ENCODE data around the gene CNPPD1.

- TF ChIP-seq, protein P1, sequence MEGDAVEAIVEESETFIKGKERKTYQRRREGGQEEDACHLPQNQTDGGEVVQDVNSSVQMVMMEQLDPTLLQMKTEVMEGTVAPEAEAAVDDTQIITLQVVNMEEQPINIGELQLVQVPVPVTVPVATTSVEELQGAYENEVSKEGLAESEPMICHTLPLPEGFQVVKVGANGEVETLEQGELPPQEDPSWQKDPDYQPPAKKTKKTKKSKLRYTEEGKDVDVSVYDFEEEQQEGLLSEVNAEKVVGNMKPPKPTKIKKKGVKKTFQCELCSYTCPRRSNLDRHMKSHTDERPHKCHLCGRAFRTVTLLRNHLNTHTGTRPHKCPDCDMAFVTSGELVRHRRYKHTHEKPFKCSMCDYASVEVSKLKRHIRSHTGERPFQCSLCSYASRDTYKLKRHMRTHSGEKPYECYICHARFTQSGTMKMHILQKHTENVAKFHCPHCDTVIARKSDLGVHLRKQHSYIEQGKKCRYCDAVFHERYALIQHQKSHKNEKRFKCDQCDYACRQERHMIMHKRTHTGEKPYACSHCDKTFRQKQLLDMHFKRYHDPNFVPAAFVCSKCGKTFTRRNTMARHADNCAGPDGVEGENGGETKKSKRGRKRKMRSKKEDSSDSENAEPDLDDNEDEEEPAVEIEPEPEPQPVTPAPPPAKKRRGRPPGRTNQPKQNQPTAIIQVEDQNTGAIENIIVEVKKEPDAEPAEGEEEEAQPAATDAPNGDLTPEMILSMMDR (IDR thresholded peaks at IDR 0.05): no peak
- TF ChIP-seq EZH2 (IDR thresholded peaks at IDR 0.05): no peak
Observed at GRCh38 chr2:219178377-219179175, 1.9 kb upstream of the CNPPD1 start.
